ENCODE results near the gene DHX8. TPM values are rescaled to one million over a fixed set of nuclear protein-coding genes. Genes with fewer than 3 reads are reported as not detected.

Gene DHX8
- total and polyA plus RNA-seq, 2 of the 4 experiments (the other 2 are of a cell fraction): 21.8 to 50.0 TPM

DNA sequence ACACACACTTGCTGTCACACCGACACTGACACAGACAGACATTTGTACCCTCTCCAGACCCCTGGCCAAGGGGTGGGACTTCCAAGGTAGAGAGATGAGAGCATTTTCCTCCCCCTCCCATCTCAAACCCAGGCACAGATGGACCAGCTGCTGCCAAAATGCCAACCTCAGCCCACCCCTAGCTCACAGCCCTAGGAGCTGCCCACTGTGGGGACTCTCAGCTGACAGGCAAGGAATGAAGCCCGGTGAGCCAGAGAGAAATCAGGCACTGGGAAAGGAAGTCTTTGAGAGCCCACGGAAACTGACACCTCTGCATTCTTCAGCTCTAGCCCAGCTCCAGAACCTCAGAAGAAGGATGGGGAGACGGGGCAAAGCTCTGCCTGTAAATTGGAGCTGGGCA is 59.5 kb downstream of the DHX8 start:
- Histone ChIP-seq H3K4me1 (ENCODE audit: control insufficient read depth, insufficient read depth, low read length) (peaks cover 23% of the 10 kb centered on the region), H2AK5ac (ENCODE audit: low read depth, low read length) (peak overlapping the region; percentile 69; the same call in 1 of the 2 replicates), H3K4me3 (ENCODE audit: insufficient read depth, low read depth, low read length) (no peak overlapping the region), H3K27ac (ENCODE audit: insufficient read depth, low read length) (no peak overlapping the region), H3K4ac (ENCODE audit: low read depth, low read length) (no peak overlapping the region; the same call in 1 of the 2 replicates), H2BK5ac (ENCODE audit: low read depth, low read length, poor library complexity, severe bottlenecking) (no peak overlapping the region), H2BK15ac (ENCODE audit: low read depth, low read length) (no peak overlapping the region), H4K8ac (ENCODE audit: low read depth in 2 of 2, low read length in 2 of 2) (peak overlapping the region in 1 of 2 experiments; percentile 19; a peak in 1 of 4 replicates), H3K27me3 (ENCODE audit: control insufficient read depth, insufficient read depth, low read length) (no peaks in the 10 kb centered on the region), H2AFZ (replicated peaks; ENCODE audit: low read length, poor library complexity) (peak overlapping the region; percentile 69), H3K14ac (replicated peaks; ENCODE audit: low read depth, low read length) (peak overlapping the region; percentile 69; the same call in 1 of the 2 replicates), H4K91ac (ENCODE audit: insufficient read depth, low read depth, low read length) (peak overlapping the region; percentile 8; the same call in 1 of the 2 replicates), H4K5ac (ENCODE audit: low read depth, low read length) (no peak overlapping the region), H3K9me3 (ENCODE audit: control insufficient read depth, insufficient read depth, low read length) (no peaks in the 10 kb centered on the region), H3K23ac (ENCODE audit: low read depth, low read length) (no peak overlapping the region; the same call in 1 of the 2 replicates), H3K56ac (ENCODE audit: extremely low read depth, insufficient read depth, low read length) (no peak overlapping the region), H2BK20ac (ENCODE audit: low read depth, low read length) (no peak overlapping the region), H3K9ac (ENCODE audit: low read depth, low read length) (no peak overlapping the region), H4K20me1 (ENCODE audit: insufficient read depth, low read length) (no peaks in the 10 kb centered on the region), H3K79me1 (ENCODE audit: low read depth in 1 of 2, low read length in 2 of 2) (peaks cover 20 to 53% of the 10 kb centered on the region in 2 experiments; a peak in 3 of 4 replicates), H2BK120ac (ENCODE audit: low read depth, low read length) (0 out of 2 replicates have a peak overlapping the region, but pooled peaks have one; percentile 51), H3K4me2 (ENCODE audit: low read depth, low read length) (peak overlapping the region; percentile 47), H3K9me1 (ENCODE audit: insufficient read depth, low read length) (peaks cover 16% of the 10 kb centered on the region), H3K36me3 (ENCODE audit: control insufficient read depth, insufficient read depth, low read length) (no peaks in the 10 kb centered on the region), H2AK9ac (replicated peaks; ENCODE audit: low read depth, low read length, poor library complexity) (peak overlapping the region; percentile 71), H3K18ac (ENCODE audit: low read depth, low read length) (no peak overlapping the region)
- ATAC-seq (ENCODE audit: low read depth) (no peak), DNase-seq (peak; percentile 19)
- CTCF ChIA-PET: interaction anchor here (1.0 kb wide), 1 partner anchor 59 kb away, joined by 3 read pairs; the partner anchor contains the start of gene DHX8
- no TSS peak for BruUV-seq (replicated peaks)
- dilution Hi-C loops (cut with HindIII; ENCODE audit: low sequenced_read_pairs, unreplicated experiment): no loop called here
- in situ Hi-C loops (cut with MboI; ENCODE audit: low sequenced_read_pairs): no loop called here
- no CpG with 5 or more reads among the region's 4 CpGs for WGBS, 2 experiments (ENCODE audit: extremely low coverage in 2 of 2, insufficient read length in 1 of 2)
- no peak for TF ChIP-seq MAZ (IDR thresholded peaks at IDR 0.05; ENCODE audit: borderline replicate concordance, low read depth, low read length)
- TF ChIP-seq RCOR1 (IDR thresholded peaks at IDR 0.05; ENCODE audit: insufficient replicate concordance, low read length): no peak
- TF ChIP-seq POLR2A (IDR thresholded peaks at IDR 0.05; ENCODE audit: low read depth, low read length): no peak
- TF ChIP-seq, protein P1, sequence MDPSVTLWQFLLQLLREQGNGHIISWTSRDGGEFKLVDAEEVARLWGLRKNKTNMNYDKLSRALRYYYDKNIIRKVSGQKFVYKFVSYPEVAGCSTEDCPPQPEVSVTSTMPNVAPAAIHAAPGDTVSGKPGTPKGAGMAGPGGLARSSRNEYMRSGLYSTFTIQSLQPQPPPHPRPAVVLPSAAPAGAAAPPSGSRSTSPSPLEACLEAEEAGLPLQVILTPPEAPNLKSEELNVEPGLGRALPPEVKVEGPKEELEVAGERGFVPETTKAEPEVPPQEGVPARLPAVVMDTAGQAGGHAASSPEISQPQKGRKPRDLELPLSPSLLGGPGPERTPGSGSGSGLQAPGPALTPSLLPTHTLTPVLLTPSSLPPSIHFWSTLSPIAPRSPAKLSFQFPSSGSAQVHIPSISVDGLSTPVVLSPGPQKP (IDR thresholded peaks at IDR 0.05; ENCODE audit: borderline replicate concordance, low read depth, low read length): no peak
- no peak for TF ChIP-seq CHD1 (IDR thresholded peaks at IDR 0.05; ENCODE audit: low read depth, low read length)
- TF ChIP-seq BHLHE40 (IDR thresholded peaks at IDR 0.05; ENCODE audit: low read depth, low read length): no peak
- no peak for TF ChIP-seq MXI1 (IDR thresholded peaks at IDR 0.05; ENCODE audit: borderline replicate concordance, low read depth, low read length)
- TF ChIP-seq FOS (IDR thresholded peaks at IDR 0.05; ENCODE audit: low read depth, low read length): no peak
- no peak for TF ChIP-seq RAD21 (IDR thresholded peaks at IDR 0.05; ENCODE audit: low read length)
- POLR2A ChIA-PET (ENCODE audit: unreplicated experiment): no interaction called here
- intact Hi-C loops (cut with micrococcal nuclease): no loop called here
